ENCODE data around the gene XRCC4. TPM values are rescaled to one million over a fixed set of nuclear protein-coding genes. Genes with fewer than 3 reads are reported as not detected.

XRCC4 gene
- polyA plus RNA-seq, 1 of the 3 experiments (the other 2 are of a cell fraction) = 1.8 TPM

DNA sequence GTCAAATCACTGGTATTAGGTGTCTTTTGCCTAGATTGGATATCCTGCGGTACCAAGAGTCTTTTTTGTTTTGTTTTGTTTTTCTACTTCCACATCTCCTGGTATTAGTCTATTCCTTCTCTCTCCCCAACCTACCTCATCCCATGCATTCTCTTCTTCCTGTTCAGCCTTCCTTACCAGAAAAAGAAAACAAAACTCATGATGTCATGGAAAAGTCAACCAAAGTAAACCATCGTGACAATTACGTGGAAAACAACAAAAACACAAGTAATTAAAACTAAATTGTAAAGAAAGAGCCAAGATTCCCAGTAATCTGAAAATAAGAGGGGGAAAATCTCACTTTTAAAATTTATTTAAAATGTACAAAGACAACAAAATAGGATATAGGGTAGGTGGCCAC is 38.4 kb upstream of the XRCC4 start:
- peaks cover 0 to 22% of the 10 kb centered on the region in 2 experiments; a peak in 2 of 4 replicates for H3K4me1 ChIP-seq (ENCODE audit: control insufficient read depth in 1 of 2, insufficient read depth in 2 of 2, low read depth in 1 of 2, low read length in 1 of 2)
- no peak overlapping the region for H2AFZ ChIP-seq (ENCODE audit: low read depth)
- H3K4me3 ChIP-seq (ENCODE audit: low read depth in 2 of 2, low read length in 1 of 2) = no peak overlapping the region
- H3K36me3 ChIP-seq (replicated peaks in 1 of 2; ENCODE audit: control insufficient read depth in 1 of 2, insufficient read depth in 2 of 2, low read length in 1 of 2) = no peaks in the 10 kb centered on the region
- H3K27me3 ChIP-seq (ENCODE audit: insufficient read depth) = no peaks in the 10 kb centered on the region
- H3K9me3 ChIP-seq = no peaks in the 10 kb centered on the region
- H3F3A ChIP-seq (replicated peaks; ENCODE audit: insufficient read depth) = no peaks in the 10 kb centered on the region
- H3K4me2 ChIP-seq = no peak overlapping the region
- no peaks in the 10 kb centered on the region for H4K20me1 ChIP-seq (ENCODE audit: insufficient read depth)
- POLR2A ChIA-PET = no interaction called here
- WGBS (ENCODE audit: low lambda C conversion rate) = 97% methylated on average over 3 of the region's 3 CpGs
- TF ChIP-seq TAF1 (IDR thresholded peaks at IDR 0.05; ENCODE audit: borderline replicate concordance, low read depth, low read length) (no peak), FOXM1 (IDR thresholded peaks at IDR 0.05; ENCODE audit: low read depth) (no peak)
- TF ChIP-seq, protein P1, sequence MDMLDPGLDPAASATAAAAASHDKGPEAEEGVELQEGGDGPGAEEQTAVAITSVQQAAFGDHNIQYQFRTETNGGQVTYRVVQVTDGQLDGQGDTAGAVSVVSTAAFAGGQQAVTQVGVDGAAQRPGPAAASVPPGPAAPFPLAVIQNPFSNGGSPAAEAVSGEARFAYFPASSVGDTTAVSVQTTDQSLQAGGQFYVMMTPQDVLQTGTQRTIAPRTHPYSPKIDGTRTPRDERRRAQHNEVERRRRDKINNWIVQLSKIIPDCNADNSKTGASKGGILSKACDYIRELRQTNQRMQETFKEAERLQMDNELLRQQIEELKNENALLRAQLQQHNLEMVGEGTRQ (IDR thresholded peaks at IDR 0.05; ENCODE audit: borderline replicate concordance, low read depth, low read length) = no peak
- H3K79me2 ChIP-seq (ENCODE audit: insufficient read depth) = no peaks in the 10 kb centered on the region
- no peak overlapping the region for H3K27ac ChIP-seq (ENCODE audit: low read depth in 2 of 2, low read length in 1 of 2)
- H3K9ac ChIP-seq = no peak overlapping the region
- CTCF ChIA-PET = no interaction called here
- H3K9me2 ChIP-seq = no peaks in the 10 kb centered on the region
- no peak for DNase-seq

- Histone ChIP-seq H3F3A (replicated peaks; ENCODE audit: insufficient read depth) (peaks cover 3% of the 10 kb centered on the region), H3K4me1 (ENCODE audit: control insufficient read depth in 1 of 2, insufficient read depth in 2 of 2, low read depth in 1 of 2, low read length in 1 of 2) (peaks cover 0 to 2% of the 10 kb centered on the region in 2 experiments; a peak in 2 of 4 replicates), H4K20me1 (ENCODE audit: insufficient read depth) (no peaks in the 10 kb centered on the region), H3K9me2 (no peaks in the 10 kb centered on the region), H3K9me3 (no peaks in the 10 kb centered on the region), H3K9ac (no peak overlapping the region), H3K79me2 (ENCODE audit: insufficient read depth) (no peaks in the 10 kb centered on the region), H3K27ac (ENCODE audit: low read depth in 2 of 2, low read length in 1 of 2) (no peak overlapping the region), H3K4me3 (ENCODE audit: low read depth in 2 of 2, low read length in 1 of 2) (no peak overlapping the region), H2AFZ (ENCODE audit: low read depth) (no peak overlapping the region), H3K4me2 (no peak overlapping the region), H3K27me3 (ENCODE audit: insufficient read depth) (no peaks in the 10 kb centered on the region), H3K36me3 (replicated peaks in 1 of 2; ENCODE audit: control insufficient read depth in 1 of 2, insufficient read depth in 2 of 2, low read length in 1 of 2) (peaks cover 2 to 4% of the 10 kb centered on the region in 2 experiments)
- TF ChIP-seq, protein P2, sequence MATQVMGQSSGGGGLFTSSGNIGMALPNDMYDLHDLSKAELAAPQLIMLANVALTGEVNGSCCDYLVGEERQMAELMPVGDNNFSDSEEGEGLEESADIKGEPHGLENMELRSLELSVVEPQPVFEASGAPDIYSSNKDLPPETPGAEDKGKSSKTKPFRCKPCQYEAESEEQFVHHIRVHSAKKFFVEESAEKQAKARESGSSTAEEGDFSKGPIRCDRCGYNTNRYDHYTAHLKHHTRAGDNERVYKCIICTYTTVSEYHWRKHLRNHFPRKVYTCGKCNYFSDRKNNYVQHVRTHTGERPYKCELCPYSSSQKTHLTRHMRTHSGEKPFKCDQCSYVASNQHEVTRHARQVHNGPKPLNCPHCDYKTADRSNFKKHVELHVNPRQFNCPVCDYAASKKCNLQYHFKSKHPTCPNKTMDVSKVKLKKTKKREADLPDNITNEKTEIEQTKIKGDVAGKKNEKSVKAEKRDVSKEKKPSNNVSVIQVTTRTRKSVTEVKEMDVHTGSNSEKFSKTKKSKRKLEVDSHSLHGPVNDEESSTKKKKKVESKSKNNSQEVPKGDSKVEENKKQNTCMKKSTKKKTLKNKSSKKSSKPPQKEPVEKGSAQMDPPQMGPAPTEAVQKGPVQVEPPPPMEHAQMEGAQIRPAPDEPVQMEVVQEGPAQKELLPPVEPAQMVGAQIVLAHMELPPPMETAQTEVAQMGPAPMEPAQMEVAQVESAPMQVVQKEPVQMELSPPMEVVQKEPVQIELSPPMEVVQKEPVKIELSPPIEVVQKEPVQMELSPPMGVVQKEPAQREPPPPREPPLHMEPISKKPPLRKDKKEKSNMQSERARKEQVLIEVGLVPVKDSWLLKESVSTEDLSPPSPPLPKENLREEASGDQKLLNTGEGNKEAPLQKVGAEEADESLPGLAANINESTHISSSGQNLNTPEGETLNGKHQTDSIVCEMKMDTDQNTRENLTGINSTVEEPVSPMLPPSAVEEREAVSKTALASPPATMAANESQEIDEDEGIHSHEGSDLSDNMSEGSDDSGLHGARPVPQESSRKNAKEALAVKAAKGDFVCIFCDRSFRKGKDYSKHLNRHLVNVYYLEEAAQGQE (IDR thresholded peaks at IDR 0.05; ENCODE audit: low read depth, low read length) = no peak
- no peak for TF ChIP-seq YY1 (IDR thresholded peaks at IDR 0.05; ENCODE audit: low read depth)
- no peak for TF ChIP-seq SMC3 (IDR thresholded peaks at IDR 0.05; ENCODE audit: low read depth, low read length)
- TF ChIP-seq FOXJ3 (CRISPR knock-in tag; IDR thresholded peaks at IDR 0.05) = no peak
- TF ChIP-seq CTCF (IDR thresholded peaks at IDR 0.05) = no peak
- TF ChIP-seq MXI1 (IDR thresholded peaks at IDR 0.05; ENCODE audit: low read depth, low read length) = no peak
- WGBS (ENCODE audit: low lambda C conversion rate) = 97% methylated on average over 2 of the region's 3 CpGs
- no peak for DNase-seq
- ChIA-PET CTCF (no interaction called here), POLR2A (no interaction called here)
Observed at GRCh38 chr5:83042507-83042906, 34.8 kb upstream of the XRCC4 start.
